Kidney (tissue), 14 donors: ENCODE results near the gene CTSD. TPM values are rescaled to one million over a fixed set of nuclear protein-coding genes. Genes with fewer than 3 reads are reported as not detected.

Experiments
- DNase-seq, 5 donors: peaks; one replicate each; pipeline ENCODE4 v3.0.0-alpha.2; 2013 to 2020
- FAIRE-seq: peaks from 2 replicates; lab custom pipeline; 2012; peaks lifted over from hg19 to GRCh38; lab: Jason Lieb, UNC
- H3K27ac ChIP-seq, 2 donors: one replicate each; pipeline ENCODE4 v1.7.0; 2013; ENCODE audit warnings: low read depth in 2 of 2, low read length in 2 of 2, inconsistent platforms in 1 of 2
- H3K27me3 ChIP-seq: one replicate; pipeline ENCODE4 v1.7.1; 2013; ENCODE audit warnings: low read length, inconsistent platforms; ENCODE audit not compliant: control insufficient read depth, insufficient read depth
- H3K36me3 ChIP-seq, 3 donors: one replicate each; pipeline versions ENCODE4 v1.7.0 to v1.7.1; 2013; ENCODE audit warnings: low read length in 3 of 3, control low read depth in 1 of 3, inconsistent platforms in 1 of 3; ENCODE audit not compliant: insufficient read depth in 3 of 3, control insufficient read depth in 2 of 3
- H3K4me1 ChIP-seq, 3 donors: one replicate each; pipeline versions ENCODE4 v1.7.0 to v1.7.1; 2013; ENCODE audit warnings: low read length in 3 of 3, inconsistent platforms in 1 of 3, low read depth in 1 of 3; ENCODE audit not compliant: control insufficient read depth in 2 of 3, insufficient read depth in 2 of 3
- H3K4me3 ChIP-seq, 3 donors: one replicate each; pipeline versions ENCODE4 v1.7.0 to v1.8.1; 2013; ENCODE audit warnings: low read length in 3 of 3, control low read depth in 1 of 3, inconsistent platforms in 1 of 3
- H3K9ac ChIP-seq, 3 donors: one replicate each; pipeline versions ENCODE4 v1.7.0 to v1.7.1; 2013; ENCODE audit warnings: low read length in 3 of 3, control low read depth in 1 of 3, inconsistent platforms in 1 of 3
- H3K9me3 ChIP-seq, 3 donors: one replicate each; pipeline versions ENCODE4 v1.7.0 to v1.7.1; 2013; ENCODE audit warnings: low read length in 3 of 3, control low read depth in 1 of 3, inconsistent platforms in 1 of 3; ENCODE audit not compliant: control insufficient read depth in 2 of 3, insufficient read depth in 1 of 3
- intact Hi-C: fragments of 100-400 bp; cut with DNase I; formaldehyde crosslinking; loops from one replicate; pipeline ENCODE4 v1.11.1; 2022
- polyA plus RNA-seq: library from polyadenylated mRNA; stranded (reverse); fragments of 350-450 nt; fragmentation: Illumina TruSeq; extraction: RNeasy Lipid Tissue Mini Kit (QIAGEN cat#74804); gene quantifications from one replicate; pipeline ENCODE4 v1.2.3, GENCODE V29; 2014; ENCODE audit warnings: low read depth, low replicate concordance; ENCODE audit not compliant: insufficient read depth
- total RNA-seq: library from RNA; stranded (reverse); fragmentation: NEBNext Ultra II Directional; extraction: Animal tissue kit (Norgen Biotek cat#: 25700); gene quantifications from one replicate; pipeline ENCODE4 v1.2.1, GENCODE V29; 2021
- TF ChIP-seq, protein P1 (sequence below): IDR thresholded peaks from 3 replicates; pipeline ENCODE4 v1.5.1; 2012; ENCODE audit warnings: mild to moderate bottlenecking, moderate library complexity, borderline replicate concordance; ENCODE audit not compliant: insufficient read depth; ENCODE audit errors: extremely low read depth
- donor health status: control.
- donor health status: control.
- donor health status: control.
- donor health status: control.
- donor health status: control.
- donor health status: DM: yes; HTN: yes; CAD: no.
- donor health status: Normal renal cell carcinoma (clear cell type).

CTSD gene
- total and polyA plus RNA-seq, 2 donors from 2014 or later: 2,183 to 2,764 TPM

- intact Hi-C loops: no loop called here
- Histone ChIP-seq H3K9ac (no peak overlapping the region), H3K9me3 (no peaks in the 10 kb centered on the region), H3K4me1 (no peaks in the 10 kb centered on the region), H3K27ac (no peak overlapping the region), H3K36me3 (no peaks in the 10 kb centered on the region), H3K27me3 (no peaks in the 10 kb centered on the region), H3K4me3 (no peak overlapping the region)
- TF ChIP-seq, protein P1, sequence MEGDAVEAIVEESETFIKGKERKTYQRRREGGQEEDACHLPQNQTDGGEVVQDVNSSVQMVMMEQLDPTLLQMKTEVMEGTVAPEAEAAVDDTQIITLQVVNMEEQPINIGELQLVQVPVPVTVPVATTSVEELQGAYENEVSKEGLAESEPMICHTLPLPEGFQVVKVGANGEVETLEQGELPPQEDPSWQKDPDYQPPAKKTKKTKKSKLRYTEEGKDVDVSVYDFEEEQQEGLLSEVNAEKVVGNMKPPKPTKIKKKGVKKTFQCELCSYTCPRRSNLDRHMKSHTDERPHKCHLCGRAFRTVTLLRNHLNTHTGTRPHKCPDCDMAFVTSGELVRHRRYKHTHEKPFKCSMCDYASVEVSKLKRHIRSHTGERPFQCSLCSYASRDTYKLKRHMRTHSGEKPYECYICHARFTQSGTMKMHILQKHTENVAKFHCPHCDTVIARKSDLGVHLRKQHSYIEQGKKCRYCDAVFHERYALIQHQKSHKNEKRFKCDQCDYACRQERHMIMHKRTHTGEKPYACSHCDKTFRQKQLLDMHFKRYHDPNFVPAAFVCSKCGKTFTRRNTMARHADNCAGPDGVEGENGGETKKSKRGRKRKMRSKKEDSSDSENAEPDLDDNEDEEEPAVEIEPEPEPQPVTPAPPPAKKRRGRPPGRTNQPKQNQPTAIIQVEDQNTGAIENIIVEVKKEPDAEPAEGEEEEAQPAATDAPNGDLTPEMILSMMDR: no peak
- DNase-seq (no peak), FAIRE-seq (no peak)
Measured at GRCh38 chr11:1796413-1797011, 32.8 kb upstream of the CTSD start.

GRCh38 chr11:1793081-1793480, 29.4 kb upstream of the CTSD start:
- Histone ChIP-seq H3K9me3 (no peaks in the 10 kb centered on the region), H3K9ac (no peak overlapping the region), H3K27me3 (no peaks in the 10 kb centered on the region), H3K4me3 (no peak overlapping the region), H3K4me1 (no peaks in the 10 kb centered on the region), H3K27ac (no peak overlapping the region), H3K36me3 (no peaks in the 10 kb centered on the region)
- DNase-seq (no peak), FAIRE-seq (no peak)
- intact Hi-C loops: no loop called here
- TF ChIP-seq, protein P1: no peak

DNA sequence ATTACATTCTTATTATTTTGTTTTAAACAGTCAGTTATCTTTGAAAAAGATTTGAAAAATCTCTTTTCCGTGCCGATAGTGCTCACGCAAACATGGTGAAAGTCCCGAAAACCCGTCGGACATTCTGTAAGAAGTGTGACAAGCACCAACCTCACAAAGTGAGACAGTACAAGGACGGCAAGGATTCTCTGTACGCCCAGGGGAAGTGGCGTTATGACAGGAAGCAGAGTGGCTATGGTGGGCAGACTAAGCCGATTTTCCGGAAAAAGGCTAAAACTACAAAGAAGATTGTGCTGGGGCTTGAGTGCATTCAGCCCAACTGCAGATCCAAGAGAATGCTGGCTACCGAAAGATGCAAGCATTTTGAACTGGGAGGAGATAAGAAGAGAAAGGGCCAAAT, 28.7 kb upstream of the CTSD start:
- intact Hi-C loops: no loop called here
- FAIRE-seq (no peak), DNase-seq (no peak)
- H3K9ac ChIP-seq: no peak overlapping the region
- no peak overlapping the region for H3K4me3 ChIP-seq
- no peaks in the 10 kb centered on the region for H3K36me3 ChIP-seq
- TF ChIP-seq, protein P1: no peak
- H3K27ac ChIP-seq: no peak overlapping the region
- H3K27me3 ChIP-seq: no peaks in the 10 kb centered on the region
- no peaks in the 10 kb centered on the region for H3K4me1 ChIP-seq
- H3K9me3 ChIP-seq: no peaks in the 10 kb centered on the region

DNA sequence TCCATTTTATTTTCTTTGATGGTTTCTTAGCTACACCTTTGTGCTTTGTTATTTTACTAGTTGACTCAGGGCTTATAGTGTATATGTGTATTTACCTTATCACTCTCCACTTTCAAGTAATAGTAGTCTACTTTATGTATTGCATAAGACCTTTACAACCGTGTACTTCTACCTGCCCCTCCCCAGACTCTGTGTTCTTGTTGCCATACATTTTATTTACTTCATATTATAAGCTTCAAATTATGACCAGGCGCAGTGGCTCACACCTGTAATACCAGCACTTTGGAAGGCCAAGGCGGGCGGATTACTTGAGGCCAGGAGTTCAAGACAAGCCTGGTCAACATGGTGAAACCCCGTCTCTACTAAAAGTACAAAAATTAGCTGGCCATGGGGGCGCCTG, 28.2 kb upstream of the CTSD start:
- Histone ChIP-seq H3K9me3 (no peaks in the 10 kb centered on the region), H3K27ac (no peak overlapping the region), H3K36me3 (no peaks in the 10 kb centered on the region), H3K4me1 (no peaks in the 10 kb centered on the region), H3K4me3 (no peak overlapping the region), H3K9ac (no peak overlapping the region), H3K27me3 (no peaks in the 10 kb centered on the region)
- TF ChIP-seq, protein P1: no peak
- DNase-seq: no peak
- FAIRE-seq: no peak
- intact Hi-C loops: no loop called here
